GM19023 (cell line): ENCODE results near the gene DUSP2.
"Not testable (repeated sequence)": the region's sequence is repeated elsewhere in the genome, so short reads cannot be mapped to it uniquely, and the experiment has no call there.

Source experiments
- ATAC-seq: cut with Tn5 transposase; IDR thresholded peaks from one replicate; pipeline ENCODE4 v1.9.1; 2021; ENCODE audit warnings: mild to moderate bottlenecking, moderate library complexity; ENCODE audit not compliant: unreplicated experiment

Gene DUSP2

DNA sequence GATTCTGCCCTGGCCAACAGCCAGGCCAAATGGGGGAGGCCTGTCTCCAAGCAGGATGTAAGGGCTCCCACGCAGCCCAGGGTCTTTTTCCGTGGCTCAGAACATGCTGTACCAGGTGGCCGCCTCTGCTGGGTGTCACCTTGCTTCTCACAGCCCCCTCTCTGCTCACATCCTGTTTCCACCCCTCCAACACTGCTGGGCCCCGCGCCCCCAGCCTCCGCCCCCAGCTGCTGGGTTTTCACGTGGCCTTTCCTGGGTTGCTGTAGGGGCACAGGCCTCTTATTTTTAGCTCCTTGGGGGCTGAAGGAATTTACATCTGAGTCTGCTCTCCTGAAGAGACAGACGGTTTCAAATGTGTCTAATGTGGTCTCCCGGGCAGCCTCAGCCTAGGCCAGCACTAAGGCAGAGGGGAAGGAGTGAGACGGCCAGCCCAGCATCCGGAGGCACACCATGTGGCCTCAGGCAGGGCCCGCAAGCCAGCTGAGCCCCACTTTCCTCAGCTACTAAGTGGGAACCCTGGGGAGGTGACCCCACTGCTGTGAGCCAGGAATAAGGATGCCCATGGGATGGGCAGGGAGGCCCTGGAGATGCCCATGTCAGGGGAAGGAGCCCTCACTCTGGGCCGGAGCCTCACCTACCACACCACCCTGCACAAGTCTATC is 18.7 kb upstream of the DUSP2 start:
- ATAC-seq = peak; percentile 59

DNA sequence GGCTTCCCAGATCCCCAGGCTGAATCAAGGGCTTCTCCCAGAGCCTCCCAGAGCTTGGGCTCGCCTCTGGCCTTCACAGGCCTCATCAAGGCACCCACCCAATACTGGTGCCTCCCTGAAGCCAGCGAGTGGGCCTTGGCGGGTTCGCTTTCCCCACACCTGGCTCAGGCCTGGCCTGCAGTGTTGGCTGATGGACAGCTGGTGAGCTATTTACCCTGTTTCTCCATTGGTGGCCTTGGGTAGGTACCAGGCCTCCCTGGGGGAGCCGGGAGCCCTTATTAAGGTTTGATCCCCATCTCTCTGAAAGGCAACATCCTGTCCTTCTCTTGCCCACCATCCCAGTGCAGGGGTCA is 18.2 kb upstream of the DUSP2 start:
- peak; percentile 7 for ATAC-seq

- ATAC-seq = no peak
Measured at GRCh38 chr2:96161898-96162297, 16.7 kb upstream of the DUSP2 start.

DNA sequence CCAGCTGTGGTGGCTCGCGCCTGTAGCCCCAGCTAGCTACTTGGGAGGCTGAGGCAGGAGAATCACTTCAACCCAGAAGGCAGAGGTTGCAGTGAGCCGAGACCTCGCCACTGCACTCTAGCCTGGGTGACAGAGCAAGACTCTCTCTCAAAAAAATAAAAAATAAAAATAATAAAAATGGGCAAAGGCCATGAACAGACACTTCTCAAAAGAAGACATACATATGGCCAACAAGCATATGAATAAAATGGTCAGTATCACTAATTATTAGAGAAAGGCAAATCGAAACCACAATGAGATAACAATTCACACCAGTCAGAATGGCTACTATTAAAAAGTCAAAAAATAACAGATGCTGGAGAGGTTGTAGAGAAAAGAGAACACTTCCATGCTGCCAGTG is 15.1 kb upstream of the DUSP2 start:
- ATAC-seq = not testable (repeated sequence)

- no peak for ATAC-seq
Measured at GRCh38 chr2:96159084-96159830, 14.0 kb upstream of the DUSP2 start.

- ATAC-seq = no peak
Measured at GRCh38 chr2:96158554-96158940, 13.3 kb upstream of the DUSP2 start.

- peak; percentile 68 for ATAC-seq
Measured at GRCh38 chr2:96157649-96158553, 12.7 kb upstream of the DUSP2 start.

DNA sequence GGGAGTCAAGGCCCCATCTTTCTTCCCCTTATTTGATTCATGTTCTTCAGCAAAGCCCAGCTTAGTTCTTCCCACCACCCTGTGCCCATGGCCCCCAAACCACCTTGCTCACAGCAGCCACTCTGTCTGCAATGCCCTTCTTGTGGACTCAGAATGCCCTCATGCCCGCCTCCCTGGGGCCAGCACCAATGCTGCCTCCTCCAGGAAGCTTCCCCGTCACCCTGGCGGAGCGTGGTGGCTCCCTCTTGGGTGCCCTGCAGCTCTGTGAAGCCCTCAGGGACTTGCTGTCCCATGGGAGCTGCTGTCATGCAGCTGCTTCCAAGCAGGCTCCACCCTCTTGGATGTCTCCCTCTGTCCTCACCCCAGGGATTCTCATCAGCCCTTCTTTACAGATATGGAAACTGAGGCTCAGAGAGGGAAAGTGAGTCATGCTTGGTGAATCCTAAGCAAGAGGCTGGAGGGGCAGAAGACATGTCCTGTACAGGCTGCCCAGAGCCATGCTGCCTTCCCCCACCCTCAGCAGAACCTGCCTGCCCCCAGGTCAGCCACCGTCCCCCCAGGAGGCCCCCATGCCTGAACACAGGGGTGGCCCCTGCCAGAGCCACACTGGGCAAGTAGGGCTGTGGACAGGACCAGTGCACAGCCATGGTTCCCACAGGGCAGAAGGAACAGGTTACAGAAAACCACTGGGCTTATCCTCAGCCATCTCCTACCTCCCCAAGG is 11.8 kb upstream of the DUSP2 start:
- peak; percentile 39 for ATAC-seq

DNA sequence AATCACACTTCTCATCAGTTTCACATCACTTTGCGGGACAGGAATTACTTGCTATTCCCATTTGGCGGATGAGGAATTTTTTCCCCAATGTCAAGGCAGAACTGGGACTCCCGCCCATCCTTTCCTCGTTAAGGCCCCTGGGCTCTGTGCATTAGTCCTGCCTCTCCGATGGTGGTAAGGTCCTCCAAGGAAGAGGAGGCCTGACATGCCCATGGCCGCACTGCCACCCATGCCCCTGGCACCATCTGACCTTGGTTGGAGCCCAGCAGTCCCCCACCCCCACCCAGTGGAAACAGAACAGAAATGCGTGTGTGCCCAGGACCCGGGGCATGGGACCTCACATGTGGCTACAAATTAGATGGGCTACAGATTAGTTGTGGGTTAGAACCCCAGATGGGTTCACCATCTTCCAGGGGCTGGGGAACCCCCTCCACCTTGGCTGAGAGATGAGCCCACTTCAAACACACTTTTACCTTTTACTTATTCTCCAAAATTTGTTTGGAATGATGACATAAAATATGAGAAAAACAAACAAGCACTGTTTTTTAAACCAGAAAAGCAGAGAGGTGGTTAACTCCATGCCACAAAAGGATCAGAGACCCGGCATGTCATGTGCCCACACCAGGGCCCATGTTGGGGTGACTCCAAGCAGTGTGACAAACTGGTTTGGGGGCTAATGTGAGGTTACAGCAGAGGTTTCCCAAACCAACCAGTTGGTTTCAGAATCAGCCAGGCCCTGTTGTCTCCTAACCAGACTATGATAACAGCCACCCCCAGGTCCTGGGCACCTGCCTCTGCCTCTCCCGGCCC is 11.0 kb upstream of the DUSP2 start:
- no peak for ATAC-seq

GRCh38 chr2:96154506-96155380 is 9.5 kb upstream of the DUSP2 start:
- no peak for ATAC-seq

DNA sequence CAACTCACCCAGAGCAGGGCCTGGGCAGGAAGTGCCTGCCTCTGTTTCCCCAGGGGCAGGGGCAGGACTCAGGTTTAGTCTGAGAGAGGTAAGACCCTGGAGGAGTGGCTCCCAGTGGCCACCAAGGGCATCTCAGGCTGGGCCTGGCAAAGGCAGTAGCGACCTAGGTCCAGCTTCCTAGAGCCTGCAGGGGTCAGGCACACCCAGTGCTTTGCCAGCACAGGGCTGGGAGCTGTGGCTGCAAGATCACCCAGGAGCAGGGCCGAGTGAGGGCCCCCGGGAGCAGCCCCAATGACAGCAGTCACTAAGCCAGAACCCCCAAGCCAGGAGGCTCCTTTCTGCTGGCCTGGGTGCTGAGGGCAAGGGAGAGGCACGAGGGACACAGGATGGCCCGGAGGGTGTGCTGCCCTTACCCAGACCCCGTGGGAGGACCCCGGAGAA is 8.8 kb upstream of the DUSP2 start:
- ATAC-seq = no peak

- ATAC-seq = no peak
Measured at GRCh38 chr2:96153291-96153713, 8.1 kb upstream of the DUSP2 start.

- ATAC-seq = no peak
Measured at GRCh38 chr2:96152304-96153161, 7.3 kb upstream of the DUSP2 start.

DNA sequence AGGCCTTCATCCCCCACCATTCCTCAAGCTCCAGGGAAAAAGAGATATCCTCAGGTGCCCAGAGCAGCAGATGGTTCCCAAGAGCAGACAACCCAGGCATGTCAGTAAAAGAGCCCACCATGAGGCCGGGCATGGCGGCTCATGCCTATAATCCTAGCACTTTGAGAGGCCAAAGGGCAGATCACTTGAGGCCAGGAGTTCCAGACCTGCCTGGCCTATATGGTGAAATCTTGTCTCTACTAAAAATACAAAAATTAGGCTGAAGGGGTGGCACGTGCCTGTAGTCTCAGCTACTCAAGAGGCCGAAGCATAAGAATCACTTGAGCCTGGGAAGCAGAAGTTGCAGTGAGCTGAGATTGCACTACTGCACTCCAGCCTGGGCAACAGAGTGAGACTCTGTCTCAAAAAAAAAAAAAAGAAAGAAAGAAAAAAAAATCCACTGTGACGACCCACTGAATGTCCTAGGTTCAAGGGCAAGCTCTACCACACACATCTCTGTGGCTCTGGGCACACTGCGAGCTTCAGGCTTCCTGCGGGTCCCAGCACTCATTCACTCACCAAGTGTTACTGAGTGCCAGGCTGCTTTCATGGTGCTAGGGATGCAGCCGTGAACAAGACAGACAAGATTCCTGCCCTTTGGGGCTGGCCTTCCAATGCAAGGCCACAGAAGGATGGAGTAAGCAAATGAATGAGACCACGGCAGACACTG is 6.5 kb upstream of the DUSP2 start:
- ATAC-seq = no peak

DNA sequence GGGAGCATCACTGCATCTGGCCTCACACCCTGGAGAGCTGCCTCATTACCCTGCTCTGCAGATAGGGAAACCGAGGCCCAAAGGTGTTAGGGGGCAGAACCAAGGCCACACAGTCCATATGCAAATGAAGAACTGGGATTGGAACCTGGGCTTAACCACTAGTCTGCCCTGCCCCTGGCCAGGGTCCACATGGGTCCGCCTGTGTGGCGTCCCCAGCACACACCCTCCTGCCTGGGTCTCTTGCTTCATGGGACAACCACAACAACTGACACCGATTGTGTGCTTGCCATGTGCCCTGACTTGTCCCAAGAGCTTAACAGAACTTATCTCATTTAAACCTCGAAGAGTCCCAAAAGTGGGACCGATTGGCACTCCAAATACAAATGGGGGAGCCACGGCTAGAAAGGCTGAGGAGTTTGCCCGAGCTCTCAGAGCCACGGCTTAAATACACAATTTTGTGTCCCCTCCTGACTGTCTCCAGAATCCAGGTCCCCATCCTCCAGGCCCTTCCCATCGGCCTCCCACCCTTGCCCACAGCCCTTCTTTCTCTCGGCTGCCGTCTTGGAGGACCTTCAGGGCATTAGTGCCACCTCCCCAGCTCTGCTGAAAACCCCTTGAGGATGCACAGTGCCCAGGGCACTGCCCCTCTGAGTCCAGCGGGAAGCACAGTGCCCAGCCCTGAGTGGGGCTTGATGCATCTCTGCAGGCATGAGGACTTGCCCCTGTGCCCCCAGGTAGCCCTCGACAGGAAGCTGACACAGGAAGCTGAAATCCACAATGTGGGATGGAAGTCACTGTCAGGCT is 5.8 kb upstream of the DUSP2 start:
- no peak for ATAC-seq

DNA sequence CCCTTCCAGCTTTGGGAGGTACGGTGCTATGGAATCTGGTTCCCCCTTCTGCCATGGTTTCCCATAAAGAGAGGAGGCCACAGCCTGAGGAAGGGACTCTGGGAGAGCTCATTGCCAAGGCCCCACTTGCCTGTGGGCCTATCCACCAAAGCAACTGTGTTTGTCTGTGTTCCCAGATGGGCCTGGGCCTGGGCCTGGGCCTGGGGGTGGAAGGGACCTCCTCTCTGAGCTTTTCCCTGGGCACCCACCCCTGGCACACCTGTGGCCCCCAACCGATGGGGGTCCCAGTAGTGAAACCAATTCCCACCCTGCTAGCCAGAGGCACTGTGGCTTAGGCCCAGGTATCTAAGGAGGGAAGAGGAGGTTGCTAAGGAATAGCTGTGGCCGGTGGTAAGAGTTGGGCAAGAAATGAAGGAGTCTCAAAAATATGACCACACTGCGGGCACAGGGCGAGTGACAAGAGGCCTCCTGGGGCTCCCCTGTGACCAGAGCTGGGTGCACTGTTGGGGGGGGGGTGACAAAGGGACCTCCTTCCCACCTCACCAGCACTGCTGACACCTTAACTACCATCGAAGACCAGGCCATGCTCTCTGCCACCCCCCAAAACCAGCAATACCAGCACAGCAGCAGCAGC is 4.9 kb upstream of the DUSP2 start:
- ATAC-seq = no peak
